ENCODE data around the gene FRS3. TPM values are rescaled to one million over a fixed set of nuclear protein-coding genes. Genes with fewer than 3 reads are reported as not detected.
"Not testable (repeated sequence)": the region's sequence is repeated elsewhere in the genome, so short reads cannot be mapped to it uniquely, and the experiment has no call there.

FRS3 gene
- total RNA-seq, 1 donor from 2014 or later: 0.99 TPM

GRCh38 chr6:41769376-41769775 is 10.3 kb downstream of the FRS3 start:
- DNase-seq: no peak

- DNase-seq: no peak
Measured at GRCh38 chr6:41768545-41769308, 11.0 kb downstream of the FRS3 start.

GRCh38 chr6:41767112-41767833 is 12.4 kb downstream of the FRS3 start:
- no peak for DNase-seq

GRCh38 chr6:41766043-41766664 is 13.5 kb downstream of the FRS3 start:
- DNase-seq: not testable (repeated sequence)

- no peak for DNase-seq
Measured at GRCh38 chr6:41763470-41763869, 16.2 kb downstream of the FRS3 start.

- no peak for DNase-seq
Measured at GRCh38 chr6:41759905-41760579, 19.7 kb downstream of the FRS3 start.

GRCh38 chr6:41759106-41759904 is 20.4 kb downstream of the FRS3 start:
- DNase-seq: no peak

- no peak for DNase-seq
Measured at GRCh38 chr6:41758641-41759035, 21.1 kb downstream of the FRS3 start.

- DNase-seq: no peak
Measured at GRCh38 chr6:41757931-41758640, 21.6 kb downstream of the FRS3 start.

GRCh38 chr6:41757271-41757670 is 22.4 kb downstream of the FRS3 start:
- no peak for DNase-seq

- DNase-seq: no peak
Measured at GRCh38 chr6:41756354-41756753, 23.3 kb downstream of the FRS3 start.

- DNase-seq: no peak
Measured at GRCh38 chr6:41755895-41756294, 23.8 kb downstream of the FRS3 start.

- DNase-seq: no peak
Measured at GRCh38 chr6:41750374-41750773, 29.3 kb downstream of the FRS3 start.

GRCh38 chr6:41748542-41748941 is 31.2 kb downstream of the FRS3 start:
- DNase-seq: no peak

GRCh38 chr6:41748102-41748477 is 31.6 kb downstream of the FRS3 start:
- DNase-seq: no peak

GRCh38 chr6:41747256-41748101 is 32.2 kb downstream of the FRS3 start, which contains the start of gene PGC:
TSS of gene PGC (minus strand) at chr6:41747397. CDS start at chr6:41747334, 63 bp downstream.
- DNase-seq: no peak

GRCh38 chr6:41746107-41746506 is 33.6 kb downstream of the FRS3 start:
- no peak for DNase-seq

GRCh38 chr6:41744236-41744787 is 35.4 kb downstream of the FRS3 start:
- DNase-seq: no peak

- no peak for DNase-seq
Measured at GRCh38 chr6:41743406-41744235, 36.1 kb downstream of the FRS3 start.

All from skin of body (tissue), 2 donors.